NCI-H2029 treated with DMSO at 0.1 percent for 48 hours (cell line): Measurements from ENCODE around the gene YIPF2.
"Not testable (repeated sequence)": the region's sequence is repeated elsewhere in the genome, so short reads cannot be mapped to it uniquely, and the experiment has no call there.

ENCODE experiments used
- DNase-seq: peaks from one replicate; lab custom pipeline; 2025; lab: John Stamatoyannopoulos, UW

Gene YIPF2

GRCh38 chr19:10908380-10908960 lies 20.0 kb downstream of the YIPF2 start:
- no peak for DNase-seq

DNA sequence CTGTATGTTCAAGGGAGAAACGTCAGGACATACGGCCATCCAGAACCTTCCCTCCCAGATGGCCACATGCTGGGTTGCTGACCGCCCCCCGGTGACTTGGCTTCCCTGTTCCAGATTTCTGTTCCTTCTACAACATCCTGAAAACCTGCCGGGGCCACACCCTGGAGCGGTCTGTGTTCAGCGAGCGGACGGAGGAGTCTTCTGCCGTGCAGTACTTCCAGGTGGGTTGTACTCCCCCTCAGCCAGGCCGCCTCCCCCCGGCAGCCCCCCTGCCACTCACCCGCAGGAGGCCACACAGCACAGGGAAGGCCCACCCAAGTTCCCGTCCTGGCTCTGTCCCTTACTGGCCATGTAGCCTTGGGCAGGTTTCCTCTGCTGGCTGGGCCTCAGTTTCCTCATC lies 20.5 kb downstream of the YIPF2 start:
- DNase-seq = no peak

GRCh38 chr19:10899151-10899653 lies 29.2 kb downstream of the YIPF2 start:
- DNase-seq = peak; percentile 46

GRCh38 chr19:10898633-10899032 lies 29.8 kb downstream of the YIPF2 start:
- DNase-seq = no peak

- peak; percentile 90 for DNase-seq
These were observed 31.4 kb downstream of the YIPF2 start for GRCh38 chr19:10896851-10897526.

- no peak for DNase-seq
These were observed 32.5 kb downstream of the YIPF2 start for GRCh38 chr19:10895920-10896319.

- no peak for DNase-seq
These were observed 33.1 kb downstream of the YIPF2 start for GRCh38 chr19:10895363-10895762.

- no peak for DNase-seq
These were observed 33.6 kb downstream of the YIPF2 start for GRCh38 chr19:10894911-10895213.

DNA sequence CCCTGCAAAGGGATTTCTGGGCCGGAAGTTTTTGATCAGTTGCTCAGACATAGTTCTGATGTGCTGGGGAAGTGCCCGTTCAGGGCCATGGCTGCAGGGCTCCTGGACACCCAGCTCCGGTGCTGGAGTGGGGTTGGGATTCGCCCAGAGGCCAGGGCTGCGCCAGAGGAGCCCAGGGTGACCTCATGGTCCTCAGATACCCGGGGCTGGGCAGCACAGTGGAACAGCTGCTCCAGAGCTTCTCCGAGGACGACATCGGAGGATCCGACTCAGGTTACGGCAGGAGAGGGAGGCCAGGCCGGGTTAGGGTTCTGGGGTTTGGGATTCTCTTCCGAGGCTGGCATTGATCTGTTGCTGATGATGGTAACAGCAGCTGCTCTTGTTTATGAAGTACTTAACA lies 36.2 kb downstream of the YIPF2 start:
- no peak for DNase-seq

GRCh38 chr19:10891405-10892086 lies 36.9 kb downstream of the YIPF2 start:
- no peak for DNase-seq

DNA sequence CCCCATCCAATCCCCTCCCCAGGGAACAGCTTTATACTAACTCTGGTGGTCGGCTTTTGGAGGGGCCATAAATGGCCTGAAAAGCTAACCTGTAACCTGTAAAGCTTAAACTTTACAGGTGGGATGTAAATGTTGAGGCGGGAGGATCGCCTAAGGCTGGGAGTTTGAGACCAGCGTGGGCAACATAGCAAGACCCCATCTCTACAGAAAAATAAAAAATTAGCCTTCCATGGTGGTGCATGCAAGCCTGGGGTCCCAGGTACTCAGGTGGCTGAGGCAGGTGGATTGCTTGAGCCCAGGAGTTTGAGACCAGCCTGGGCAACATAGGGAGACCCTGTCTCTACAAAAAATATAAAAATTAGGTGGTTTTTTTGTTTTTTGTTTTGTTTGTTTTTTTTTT lies 38.6 kb downstream of the YIPF2 start:
- no peak for DNase-seq

- no peak for DNase-seq
These were observed 40.0 kb downstream of the YIPF2 start for GRCh38 chr19:10888421-10888866.

DNA sequence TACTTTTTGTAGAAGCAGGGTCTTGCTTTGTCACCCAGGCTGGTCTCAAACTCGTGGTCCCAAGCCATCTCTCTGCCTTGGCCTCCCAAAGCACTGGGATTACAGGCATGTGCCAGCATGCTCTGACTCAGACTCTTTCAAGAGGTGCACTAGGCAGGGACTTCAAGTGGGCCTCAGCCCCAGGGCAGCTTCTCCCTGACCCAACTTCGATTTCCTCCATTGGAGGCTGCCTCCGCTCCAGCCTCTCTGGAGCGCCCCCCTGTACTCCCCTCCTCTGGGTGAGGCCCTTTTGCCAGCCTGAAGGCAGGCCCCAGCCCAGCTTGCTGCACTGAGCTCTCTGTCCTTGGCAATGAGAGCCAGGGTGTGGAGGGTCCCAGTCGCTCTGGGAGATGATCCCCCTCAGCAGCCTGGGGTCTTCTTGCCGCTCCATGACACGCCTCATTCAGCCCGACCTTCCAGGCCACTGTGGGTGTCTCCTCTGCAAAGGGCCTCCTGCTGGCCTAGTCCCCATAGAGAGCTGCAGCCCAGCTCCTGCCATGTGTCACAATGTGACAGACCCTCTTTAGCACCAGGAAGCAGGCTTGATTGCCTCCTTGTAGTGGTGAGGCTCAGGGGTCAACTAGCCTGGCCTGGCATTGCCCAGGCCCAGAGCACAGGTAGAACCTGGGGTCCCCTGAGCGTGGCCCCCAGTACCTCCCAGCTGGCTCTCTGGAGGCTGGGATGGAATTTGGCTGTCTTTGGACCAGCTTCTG lies 40.6 kb downstream of the YIPF2 start:
- no peak for DNase-seq

GRCh38 chr19:10885201-10886169 lies 43.0 kb downstream of the YIPF2 start:
- no peak for DNase-seq

DNA sequence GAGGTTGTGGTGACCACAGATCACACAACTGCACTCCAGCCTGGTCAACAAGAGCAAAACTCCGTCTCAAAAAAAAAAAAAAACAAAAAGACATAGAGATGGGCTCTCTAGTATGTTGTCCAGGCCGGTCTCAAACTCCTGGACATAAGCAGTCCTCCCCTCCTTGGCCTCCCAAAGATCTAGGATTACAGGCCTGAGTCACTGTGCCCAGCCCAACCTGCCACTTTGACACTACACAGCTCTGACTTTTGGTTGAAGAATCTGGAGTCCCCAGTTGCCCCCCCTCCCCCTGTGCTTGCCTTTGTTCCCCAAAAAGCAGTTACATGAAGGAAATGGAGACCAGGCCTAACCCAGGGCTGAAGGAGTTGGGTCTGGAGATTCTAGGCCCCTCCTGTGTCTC lies 44.2 kb downstream of the YIPF2 start:
- DNase-seq = no peak

DNA sequence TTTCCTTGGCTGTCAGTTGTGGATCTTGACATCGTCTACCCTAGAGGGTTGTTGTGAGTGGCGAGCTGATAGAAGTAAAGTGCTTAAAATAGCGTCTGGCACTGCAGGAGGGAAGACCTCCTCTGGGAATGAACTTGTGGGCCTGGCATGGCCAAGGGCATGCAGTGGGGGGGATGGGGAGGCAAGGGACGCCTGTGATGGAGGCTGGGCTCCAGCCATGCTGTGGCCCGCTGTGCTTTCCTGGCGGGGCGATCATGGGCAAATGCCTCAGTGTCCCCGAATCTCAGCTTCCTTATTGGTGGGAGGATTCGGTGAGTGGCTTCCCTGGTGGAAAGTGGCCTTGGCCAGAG lies 46.4 kb downstream of the YIPF2 start:
- DNase-seq = no peak

- DNase-seq = no peak
These were observed 46.9 kb downstream of the YIPF2 start for GRCh38 chr19:10881403-10882107.

DNA sequence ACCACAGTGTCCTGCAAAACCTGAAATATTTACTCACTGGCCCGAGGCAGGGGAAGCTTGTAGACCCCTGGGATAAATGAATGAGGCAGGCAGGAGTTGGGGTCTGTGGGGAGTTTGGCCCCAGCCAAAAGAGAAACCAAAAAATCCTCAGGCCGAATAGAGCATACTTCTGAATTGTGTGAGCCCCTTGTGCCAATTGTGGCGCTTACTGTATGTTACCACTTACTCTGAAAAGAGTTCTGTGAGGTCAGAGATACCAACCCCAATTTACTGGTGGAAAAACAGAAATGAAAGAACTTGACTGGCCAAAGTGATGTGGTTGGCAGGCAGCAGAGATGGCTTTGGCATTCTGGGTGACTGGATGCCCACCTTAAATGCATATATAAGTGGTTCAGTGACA lies 50.2 kb downstream of the YIPF2 start:
- DNase-seq = no peak

- not testable (repeated sequence) for DNase-seq
These were observed 50.8 kb downstream of the YIPF2 start for GRCh38 chr19:10877608-10878007.

DNA sequence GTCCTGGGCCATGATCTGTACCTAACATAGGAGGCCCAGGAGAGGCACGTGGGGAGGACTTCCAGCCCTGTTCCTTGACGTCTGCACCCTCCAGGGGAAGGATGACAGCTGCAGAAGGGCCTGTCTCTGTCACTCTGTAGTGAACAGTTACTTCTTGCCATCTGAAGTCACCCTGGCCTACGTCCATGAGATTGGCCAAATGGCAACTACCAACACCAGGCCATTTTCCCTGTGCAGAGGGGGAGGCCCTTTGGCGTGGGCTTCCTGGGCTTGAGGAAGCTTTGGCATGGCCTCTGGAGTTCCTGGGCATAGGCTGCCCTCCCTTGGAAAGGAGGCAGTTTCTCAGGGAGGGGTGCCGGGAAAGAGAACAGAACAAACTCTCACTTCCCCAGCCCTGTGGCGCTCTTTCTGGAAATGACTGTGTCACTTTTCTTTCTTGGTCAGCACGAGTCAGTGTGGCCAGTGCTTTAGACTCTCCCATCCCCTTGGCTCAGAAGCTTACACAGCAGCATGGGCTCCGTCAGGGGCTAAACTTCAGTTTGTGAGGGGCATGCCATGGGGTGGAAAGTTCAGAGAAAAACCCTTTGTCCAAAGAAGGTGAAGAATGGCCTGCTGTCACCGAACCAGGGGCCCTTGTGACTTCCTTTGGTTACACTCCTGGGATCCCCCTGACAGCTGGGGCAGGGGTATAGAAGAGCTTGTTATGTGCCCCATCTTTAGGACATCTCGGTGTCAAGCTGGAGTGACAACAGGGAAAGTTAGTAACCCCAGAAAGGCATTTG lies 51.8 kb downstream of the YIPF2 start:
- no peak for DNase-seq
